Muscle layer of colon (tissue), 2 donors: ENCODE results near the gene TJAP1.

Source experiments
- H3K27ac ChIP-seq: one replicate; pipeline ENCODE4 v1.7.0; 2013; ENCODE audit warnings: low read depth, mild to moderate bottlenecking, low read length, moderate library complexity
- H3K27me3 ChIP-seq, 2 donors: one replicate each; pipeline ENCODE4 v1.7.0; 2013; ENCODE audit warnings: low read length in 2 of 2, mild to moderate bottlenecking in 2 of 2; ENCODE audit not compliant: insufficient read depth in 2 of 2, control insufficient read depth in 1 of 2
- H3K36me3 ChIP-seq: one replicate; pipeline ENCODE4 v1.7.0; 2013; ENCODE audit warnings: mild to moderate bottlenecking, low read length; ENCODE audit not compliant: insufficient read depth
- H3K4me1 ChIP-seq: one replicate; pipeline ENCODE4 v1.7.0; 2013; ENCODE audit warnings: mild to moderate bottlenecking, low read length; ENCODE audit not compliant: insufficient read depth
- H3K4me3 ChIP-seq, 2 donors: one replicate each; pipeline ENCODE4 v1.7.0; 2013; ENCODE audit warnings: low read length in 2 of 2, low read depth in 1 of 2, mild to moderate bottlenecking in 1 of 2, moderate library complexity in 1 of 2
- H3K9ac ChIP-seq: one replicate; pipeline ENCODE4 v1.7.0; 2013; ENCODE audit warnings: low read length
- H3K9me3 ChIP-seq: one replicate; pipeline ENCODE4 v1.7.0; 2013; ENCODE audit warnings: mild to moderate bottlenecking, low read length
- donor health status: abdominal sarcoma.
- donor health status: Adenocarcinoma of cecum.

TJAP1 gene

DNA sequence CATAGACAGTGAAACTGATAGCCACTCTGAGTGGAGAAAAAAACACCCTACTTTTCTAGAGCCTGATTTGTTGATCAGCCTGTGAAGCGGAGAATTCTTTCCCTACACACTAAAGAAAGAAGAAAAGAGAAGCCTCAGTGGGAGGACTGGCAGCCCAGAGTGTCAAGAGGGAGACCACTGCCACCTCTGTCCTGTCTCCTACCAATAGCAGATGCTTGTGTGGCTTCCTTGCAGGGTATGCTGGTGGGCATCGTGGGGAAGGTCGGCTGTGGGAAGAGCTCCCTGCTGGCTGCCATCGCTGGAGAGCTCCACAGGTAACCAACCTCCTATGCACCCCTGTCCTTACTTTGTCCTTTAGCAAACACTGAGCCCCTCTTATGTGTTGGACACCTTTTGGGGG lies 39.7 kb upstream of the TJAP1 start:
- H3K9ac ChIP-seq = no peak overlapping the region
- peaks cover 41% of the 10 kb centered on the region for H3K36me3 ChIP-seq
- H3K27me3 ChIP-seq = no peaks in the 10 kb centered on the region
- H3K27ac ChIP-seq = no peak overlapping the region
- H3K9me3 ChIP-seq = no peaks in the 10 kb centered on the region
- peaks cover 23% of the 10 kb centered on the region for H3K4me1 ChIP-seq
- H3K4me3 ChIP-seq = no peak overlapping the region

DNA sequence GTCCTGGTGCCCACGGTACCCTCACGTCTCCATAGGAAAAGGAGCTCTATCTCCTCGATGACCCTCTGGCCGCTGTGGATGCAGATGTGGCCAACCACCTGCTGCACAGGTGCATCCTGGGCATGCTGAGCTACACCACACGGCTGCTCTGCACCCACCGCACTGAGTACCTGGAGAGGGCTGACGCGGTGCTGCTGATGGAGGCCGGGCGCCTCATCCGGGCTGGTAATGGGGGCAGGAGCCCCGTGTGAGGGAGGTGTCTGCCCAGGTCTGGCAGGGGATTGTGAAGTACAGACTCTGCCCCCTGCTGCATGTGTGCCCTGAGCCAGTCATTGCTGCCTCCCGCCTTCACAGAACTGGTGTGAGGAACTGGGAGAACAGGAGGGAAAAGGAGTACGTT lies 34.4 kb upstream of the TJAP1 start:
- H3K9me3 ChIP-seq = no peaks in the 10 kb centered on the region
- no peaks in the 10 kb centered on the region for H3K4me1 ChIP-seq
- no peak overlapping the region for H3K4me3 ChIP-seq
- peaks cover 66% of the 10 kb centered on the region for H3K36me3 ChIP-seq
- no peak overlapping the region for H3K27ac ChIP-seq
- no peaks in the 10 kb centered on the region for H3K27me3 ChIP-seq
- no peak overlapping the region for H3K9ac ChIP-seq

DNA sequence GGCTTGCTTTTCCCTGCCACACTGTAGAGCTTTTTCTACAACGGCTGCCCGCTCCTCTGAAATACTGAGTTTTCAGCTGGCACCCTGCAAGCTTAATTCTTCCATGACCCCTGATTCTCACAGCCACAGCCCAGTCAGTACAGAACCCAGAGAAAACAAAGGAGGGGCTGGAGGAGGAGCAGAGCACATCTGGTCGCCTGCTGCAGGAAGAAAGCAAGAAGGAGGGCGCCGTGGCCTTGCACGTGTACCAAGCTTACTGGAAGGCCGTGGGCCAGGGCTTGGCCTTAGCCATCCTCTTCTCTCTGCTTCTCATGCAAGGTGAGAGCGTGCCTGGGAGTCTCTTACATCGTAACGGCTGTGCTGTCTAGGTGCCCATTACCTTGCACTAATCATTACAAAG lies 33.3 kb upstream of the TJAP1 start:
- Histone ChIP-seq H3K36me3 (peaks cover 66% of the 10 kb centered on the region), H3K9me3 (no peaks in the 10 kb centered on the region), H3K4me1 (no peaks in the 10 kb centered on the region), H3K27me3 (no peaks in the 10 kb centered on the region), H3K9ac (no peak overlapping the region), H3K4me3 (no peak overlapping the region), H3K27ac (no peak overlapping the region)

DNA sequence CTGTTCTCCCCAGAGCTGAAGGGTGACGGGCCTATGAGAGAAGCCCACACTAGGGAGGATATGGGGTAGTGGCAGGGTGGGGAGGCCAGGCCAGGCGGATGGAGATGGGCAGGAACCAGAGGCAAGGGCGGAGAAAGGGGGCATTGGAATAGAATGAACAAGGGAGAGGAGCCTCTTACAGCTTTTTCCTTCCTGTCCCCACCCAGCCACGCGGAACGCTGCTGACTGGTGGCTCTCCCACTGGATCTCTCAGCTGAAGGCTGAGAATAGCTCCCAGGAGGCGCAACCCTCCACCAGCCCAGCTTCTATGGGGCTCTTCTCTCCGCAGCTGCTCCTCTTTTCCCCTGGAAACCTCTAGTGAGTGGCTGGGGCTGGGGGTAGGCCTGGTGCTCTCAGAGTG lies 32.8 kb upstream of the TJAP1 start:
- Histone ChIP-seq H3K36me3 (peaks cover 71% of the 10 kb centered on the region), H3K4me1 (no peaks in the 10 kb centered on the region), H3K4me3 (no peak overlapping the region), H3K27me3 (no peaks in the 10 kb centered on the region), H3K9me3 (no peaks in the 10 kb centered on the region), H3K9ac (no peak overlapping the region), H3K27ac (no peak overlapping the region)

DNA sequence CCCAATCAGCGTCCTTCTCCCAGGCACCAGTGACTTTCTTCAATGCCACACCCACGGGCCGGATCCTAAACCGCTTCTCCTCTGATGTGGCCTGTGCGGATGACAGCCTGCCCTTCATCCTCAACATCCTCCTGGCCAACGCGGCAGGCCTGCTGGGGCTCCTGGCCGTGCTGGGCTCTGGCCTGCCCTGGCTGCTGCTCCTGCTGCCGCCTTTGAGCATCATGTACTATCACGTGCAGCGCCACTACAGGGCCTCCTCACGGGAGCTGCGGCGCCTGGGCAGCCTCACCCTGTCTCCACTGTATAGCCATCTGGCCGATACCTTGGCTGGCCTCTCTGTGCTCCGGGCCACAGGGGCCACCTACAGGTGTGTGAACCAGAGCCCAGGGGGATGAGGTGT lies 31.8 kb upstream of the TJAP1 start:
- peaks cover 77% of the 10 kb centered on the region for H3K36me3 ChIP-seq
- H3K27ac ChIP-seq = no peak overlapping the region
- H3K9me3 ChIP-seq = no peaks in the 10 kb centered on the region
- H3K9ac ChIP-seq = no peak overlapping the region
- no peak overlapping the region for H3K4me3 ChIP-seq
- H3K4me1 ChIP-seq = no peaks in the 10 kb centered on the region
- H3K27me3 ChIP-seq = no peaks in the 10 kb centered on the region

DNA sequence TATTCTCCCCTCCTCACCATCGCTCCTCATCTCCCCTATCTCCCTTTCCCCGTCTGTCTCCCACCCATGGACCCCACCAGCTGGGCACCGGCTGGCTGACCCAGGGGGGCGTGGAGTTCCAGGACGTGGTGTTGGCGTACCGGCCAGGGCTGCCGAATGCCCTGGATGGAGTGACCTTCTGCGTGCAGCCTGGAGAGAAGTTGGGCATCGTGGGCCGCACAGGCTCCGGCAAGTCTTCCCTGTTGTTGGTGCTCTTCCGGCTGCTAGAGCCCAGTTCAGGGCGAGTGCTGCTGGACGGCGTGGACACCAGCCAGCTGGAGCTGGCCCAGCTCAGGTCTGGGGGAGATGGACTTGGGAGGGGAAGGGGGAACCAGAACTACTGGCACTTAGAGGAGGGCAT lies 29.8 kb upstream of the TJAP1 start:
- H3K9ac ChIP-seq = no peak overlapping the region
- H3K9me3 ChIP-seq = no peaks in the 10 kb centered on the region
- H3K36me3 ChIP-seq = peaks cover 63% of the 10 kb centered on the region
- no peak overlapping the region for H3K4me3 ChIP-seq
- no peaks in the 10 kb centered on the region for H3K4me1 ChIP-seq
- H3K27me3 ChIP-seq = no peaks in the 10 kb centered on the region
- no peak overlapping the region for H3K27ac ChIP-seq

DNA sequence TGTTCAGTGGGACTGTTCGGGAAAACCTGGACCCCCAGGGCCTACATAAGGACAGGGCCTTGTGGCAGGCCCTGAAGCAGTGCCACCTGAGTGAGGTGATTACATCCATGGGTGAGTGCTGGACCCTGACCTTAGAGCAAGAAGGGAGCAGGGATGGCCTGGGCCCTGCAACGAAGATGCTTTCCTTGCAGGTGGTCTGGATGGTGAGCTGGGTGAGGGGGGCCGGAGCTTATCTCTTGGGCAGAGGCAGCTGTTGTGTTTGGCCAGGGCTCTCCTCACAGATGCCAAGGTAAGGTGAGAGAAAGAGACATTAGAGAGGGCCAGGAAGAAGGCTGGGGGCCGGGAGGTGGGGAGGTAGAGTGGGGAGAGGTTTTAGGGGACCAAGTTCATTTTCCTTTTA lies 28.5 kb upstream of the TJAP1 start:
- H3K4me3 ChIP-seq = no peak overlapping the region
- H3K9me3 ChIP-seq = no peaks in the 10 kb centered on the region
- no peaks in the 10 kb centered on the region for H3K27me3 ChIP-seq
- no peak overlapping the region for H3K9ac ChIP-seq
- H3K36me3 ChIP-seq = peaks cover 50% of the 10 kb centered on the region
- no peak overlapping the region for H3K27ac ChIP-seq
- no peaks in the 10 kb centered on the region for H3K4me1 ChIP-seq

DNA sequence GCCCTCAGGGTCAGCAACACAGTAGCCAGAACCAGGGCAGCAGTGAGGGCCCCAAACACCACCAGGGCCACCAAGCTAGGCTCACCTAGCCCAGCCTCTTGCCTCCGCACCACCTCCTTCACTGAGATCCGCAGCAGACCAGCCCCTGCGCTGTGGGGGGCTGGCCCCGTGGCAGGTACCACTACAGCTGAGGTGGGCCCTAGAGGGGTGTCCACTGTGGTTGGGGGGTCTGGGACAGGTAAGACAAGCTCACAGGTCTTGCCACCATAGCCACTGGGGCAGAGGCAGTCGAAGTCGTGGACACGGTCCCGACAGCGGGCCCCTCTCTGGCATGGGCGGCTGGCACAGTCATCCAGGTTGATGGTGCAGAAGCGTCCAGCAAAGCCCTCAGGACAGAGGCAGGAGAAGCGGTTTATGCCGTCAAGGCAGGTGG lies 26.7 kb upstream of the TJAP1 start:
- H3K27me3 ChIP-seq = peaks cover 0 to 8% of the 10 kb centered on the region in 2 donors
- no peaks in the 10 kb centered on the region for H3K9me3 ChIP-seq
- H3K36me3 ChIP-seq = peaks cover 39% of the 10 kb centered on the region
- H3K4me3 ChIP-seq = no peak overlapping the region
- H3K9ac ChIP-seq = no peak overlapping the region
- peaks cover 4% of the 10 kb centered on the region for H3K4me1 ChIP-seq
- no peak overlapping the region for H3K27ac ChIP-seq

DNA sequence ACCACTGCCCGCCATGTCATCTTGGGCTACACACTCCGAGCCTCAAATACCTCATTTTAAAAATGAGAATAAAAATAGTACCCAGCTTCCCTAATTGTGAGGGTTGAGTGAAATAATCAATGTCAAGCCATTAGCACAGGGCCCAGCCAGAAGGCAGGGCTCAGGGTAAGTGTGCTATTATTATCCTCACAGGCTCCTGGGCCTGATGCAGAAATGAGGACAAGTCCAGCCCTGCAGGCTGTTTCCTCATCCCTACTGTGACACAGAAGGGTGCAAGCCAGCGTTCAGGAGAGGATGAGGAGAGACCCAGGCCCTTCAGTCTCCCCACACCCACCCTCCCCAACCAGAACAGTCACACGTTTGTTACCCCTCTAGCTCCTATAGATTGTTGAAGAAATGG lies 26.0 kb upstream of the TJAP1 start:
- H3K9me3 ChIP-seq = no peaks in the 10 kb centered on the region
- no peak overlapping the region for H3K9ac ChIP-seq
- H3K36me3 ChIP-seq = peaks cover 33% of the 10 kb centered on the region
- no peak overlapping the region for H3K27ac ChIP-seq
- H3K4me1 ChIP-seq = peaks cover 4% of the 10 kb centered on the region
- H3K4me3 ChIP-seq = no peak overlapping the region
- H3K27me3 ChIP-seq = peaks cover 6 to 14% of the 10 kb centered on the region in 2 donors

DNA sequence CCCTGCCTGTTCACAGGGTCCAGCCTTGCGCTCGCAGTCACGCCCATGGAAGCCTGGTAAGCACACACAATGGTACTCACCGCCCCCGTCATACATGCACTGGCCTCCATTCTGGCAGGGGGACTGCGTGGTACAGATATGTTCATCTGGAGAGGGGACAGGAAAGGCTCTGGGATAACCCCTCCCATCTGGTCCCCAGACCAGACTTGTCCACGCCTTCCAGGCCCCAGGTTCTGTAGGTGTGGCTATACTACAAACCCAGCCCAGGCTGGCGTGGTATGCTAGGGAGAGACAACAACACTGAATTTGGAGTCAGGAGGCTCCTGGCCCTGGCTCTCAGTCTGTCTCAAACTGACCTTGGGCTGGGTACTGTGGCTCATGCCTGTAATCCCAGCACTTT lies 25.4 kb upstream of the TJAP1 start:
- Histone ChIP-seq H3K27me3 (peaks cover 7 to 20% of the 10 kb centered on the region in 2 donors), H3K27ac (no peak overlapping the region), H3K4me1 (peaks cover 4% of the 10 kb centered on the region), H3K4me3 (no peak overlapping the region), H3K9ac (no peak overlapping the region), H3K9me3 (no peaks in the 10 kb centered on the region), H3K36me3 (peaks cover 31% of the 10 kb centered on the region)

DNA sequence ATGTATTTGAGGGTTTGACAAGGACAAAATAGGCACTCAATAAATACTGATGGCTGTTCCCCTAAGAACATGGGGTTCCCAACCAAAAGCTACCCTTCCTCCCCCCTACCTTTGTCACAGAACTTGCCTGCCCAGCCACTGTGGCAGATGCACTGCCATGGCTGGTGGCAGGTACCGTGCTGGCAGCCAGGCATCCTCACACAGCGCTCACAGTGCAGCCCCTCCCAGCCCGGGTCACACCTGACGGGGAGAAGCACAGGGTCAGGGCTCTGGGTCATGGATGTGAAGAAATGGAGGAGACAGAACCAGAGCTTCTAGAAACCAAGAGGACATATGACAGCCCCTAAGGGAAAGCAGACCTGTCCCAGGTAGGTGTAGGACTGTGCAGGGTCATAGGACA lies 24.5 kb upstream of the TJAP1 start:
- Histone ChIP-seq H3K4me3 (no peak overlapping the region), H3K4me1 (peaks cover 4% of the 10 kb centered on the region), H3K9me3 (no peaks in the 10 kb centered on the region), H3K27ac (no peak overlapping the region), H3K27me3 (peaks cover 7 to 30% of the 10 kb centered on the region in 2 donors), H3K9ac (no peak overlapping the region), H3K36me3 (peaks cover 22% of the 10 kb centered on the region)

DNA sequence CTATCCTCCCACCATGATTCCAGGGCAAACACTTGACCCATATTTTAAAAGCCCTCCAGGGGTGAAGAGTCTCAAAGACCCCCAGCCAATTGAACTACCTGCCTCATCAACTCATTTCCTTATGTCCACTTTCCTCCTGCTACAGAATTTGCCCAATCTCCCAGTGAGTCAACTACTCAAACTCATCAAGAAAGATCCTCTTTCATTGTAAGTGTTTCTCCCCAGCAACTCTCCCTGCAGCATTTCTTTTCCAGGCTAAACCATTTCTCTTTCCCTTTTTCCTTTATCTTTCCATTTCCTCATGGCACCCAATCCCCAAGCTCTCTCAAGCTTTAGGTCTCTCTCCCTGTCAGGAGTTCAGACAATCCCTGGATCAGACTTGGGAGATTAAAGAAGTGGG lies 23.5 kb upstream of the TJAP1 start:
- Histone ChIP-seq H3K4me1 (peaks cover 4% of the 10 kb centered on the region), H3K4me3 (no peak overlapping the region), H3K9me3 (no peaks in the 10 kb centered on the region), H3K9ac (no peak overlapping the region), H3K27ac (no peak overlapping the region), H3K36me3 (peaks cover 13% of the 10 kb centered on the region), H3K27me3 (peaks cover 7 to 33% of the 10 kb centered on the region in 2 donors)
